Small intestine (tissue), 7 donors: ENCODE results near the gene ARHGEF4. TPM values are rescaled to one million over a fixed set of nuclear protein-coding genes. Genes with fewer than 3 reads are reported as not detected.

Experiments
- DNase-seq, 2 donors: peaks; one replicate each; pipeline versions ENCODE4 v3.0.0 to v3.0.0-alpha.2; 2013
- FAIRE-seq: peaks from 2 replicates; lab custom pipeline; 2012; peaks lifted over from hg19 to GRCh38; lab: Jason Lieb, UNC
- H3K27ac ChIP-seq, 3 donors: one replicate each; pipeline ENCODE4 v1.5.1; 2013; ENCODE audit warnings: low read length in 2 of 3, mild to moderate bottlenecking in 2 of 3, control low read depth in 1 of 3, inconsistent platforms in 1 of 3, low read depth in 1 of 3, moderate library complexity in 1 of 3
- H3K27me3 ChIP-seq, 3 donors: one replicate each; pipeline ENCODE4 v1.6.1; 2013; ENCODE audit warnings: low read length in 3 of 3, inconsistent platforms in 1 of 3; ENCODE audit not compliant: control insufficient read depth in 3 of 3, insufficient read depth in 3 of 3
- H3K36me3 ChIP-seq, 3 donors: one replicate each; pipeline ENCODE4 v1.6.1; 2013; ENCODE audit warnings: low read length in 3 of 3, inconsistent platforms in 1 of 3, low read depth in 1 of 3, mild to moderate bottlenecking in 1 of 3, moderate library complexity in 1 of 3; ENCODE audit not compliant: control insufficient read depth in 3 of 3, insufficient read depth in 2 of 3
- H3K4me1 ChIP-seq, 3 donors: one replicate each; pipeline ENCODE4 v1.6.1; 2013; ENCODE audit warnings: low read length in 2 of 3, inconsistent platforms in 1 of 3, low read depth in 1 of 3, mild to moderate bottlenecking in 1 of 3, moderate library complexity in 1 of 3; ENCODE audit not compliant: control insufficient read depth in 3 of 3, insufficient read depth in 2 of 3
- H3K4me3 ChIP-seq, 3 donors: one replicate each; pipeline ENCODE4 v1.5.1; 2013; ENCODE audit warnings: low read length in 3 of 3, control low read depth in 1 of 3, inconsistent platforms in 1 of 3, low read depth in 1 of 3, mild to moderate bottlenecking in 1 of 3, moderate library complexity in 1 of 3
- H3K9me3 ChIP-seq, 2 donors: one replicate each; pipeline ENCODE4 v1.6.1; 2013; ENCODE audit warnings: low read depth in 1 of 2, low read length in 1 of 2; ENCODE audit not compliant: control insufficient read depth in 2 of 2, insufficient read depth in 1 of 2
- WGBS, 3 donors: extraction: QIAGEN DNeasy Blood & Tissue Kit; methylation state at CpG; one replicate each; pipeline ENCODE4 v1.1.7; 2013; 5-methylcytosine and 5-hydroxymethylcytosine counted together
- polyA plus RNA-seq, 4 donors: library from polyadenylated mRNA; stranded (reverse) in 3 of 4; unstranded in 1 of 4; fragments of 200-250 nt in 3 of 4; fragments of 120-200 nt in 1 of 4; gene quantifications; one replicate each; pipeline versions ENCODE4 v1.2.1 to v1.2.3, GENCODE V29; 2013
- donor health status: healthy with polysubstance abuse.
- donor health status: control.
- donor health status: control.
- donor health status: Bipolar disorder and iron deficiency.
- donor health status: healthy.

Gene ARHGEF4
- polyA plus RNA-seq, 4 donors: 0.22 to 2.8 (median 0.83) TPM; not detected in 1

- WGBS, 3 donors: 90 to 96% (median 95%) methylated on average over 6 of the region's 6 CpGs
- FAIRE-seq (no peak), DNase-seq (no peak)
- Histone ChIP-seq H3K4me3 (no peak overlapping the region), H3K27ac (no peak overlapping the region), H3K4me1 (no peaks in the 10 kb centered on the region), H3K27me3 (no peaks in the 10 kb centered on the region), H3K9me3 (no peaks in the 10 kb centered on the region), H3K36me3 (peaks cover 31 to 59% (median 36%) of the 10 kb centered on the region in 3 donors)
Measured at GRCh38 chr2:131048641-131049040, 211.9 kb downstream of the ARHGEF4 start.

- H3K4me1 ChIP-seq: no peaks in the 10 kb centered on the region
- no peak overlapping the region for H3K4me3 ChIP-seq
- H3K27ac ChIP-seq: no peak overlapping the region
- 90 to 94% (median 90%) methylated on average over 7 of the region's 7 CpGs for WGBS, 3 donors
- FAIRE-seq (no peak), DNase-seq (no peak)
- H3K36me3 ChIP-seq: peaks cover 31 to 65% (median 36%) of the 10 kb centered on the region in 3 donors
- H3K9me3 ChIP-seq: no peaks in the 10 kb centered on the region
- no peaks in the 10 kb centered on the region for H3K27me3 ChIP-seq
Measured at GRCh38 chr2:131049150-131049718, 212.5 kb downstream of the ARHGEF4 start.

GRCh38 chr2:131050896-131051295 is 214.2 kb downstream of the ARHGEF4 start:
- WGBS, 3 donors: 94 to 97% (median 96%) methylated on average over 8 of the region's 8 CpGs

GRCh38 chr2:131052741-131053263 is 216.1 kb downstream of the ARHGEF4 start:
- Histone ChIP-seq H3K27me3 (no peaks in the 10 kb centered on the region), H3K4me1 (no peaks in the 10 kb centered on the region), H3K9me3 (no peaks in the 10 kb centered on the region), H3K36me3 (peaks cover 30 to 77% (median 37%) of the 10 kb centered on the region in 3 donors), H3K27ac (no peak overlapping the region), H3K4me3 (no peak overlapping the region)
- FAIRE-seq (no peak), DNase-seq (no peak)
- WGBS, 3 donors: 93 to 96% (median 93%) methylated on average over 8 of the region's 8 CpGs

More at GRCh38 chr2:131050896-131051295, 214.2 kb downstream of the ARHGEF4 start:
- Histone ChIP-seq H3K9me3 (no peaks in the 10 kb centered on the region), H3K4me3 (no peak overlapping the region), H3K27ac (no peak overlapping the region), H3K27me3 (no peaks in the 10 kb centered on the region), H3K4me1 (no peaks in the 10 kb centered on the region), H3K36me3 (peaks cover 34 to 80% (median 36%) of the 10 kb centered on the region in 3 donors)
- no peak for DNase-seq
- FAIRE-seq: no peak

- WGBS, 3 donors: 95 to 96% (median 96%) methylated on average over 7 of the region's 7 CpGs
- Histone ChIP-seq H3K4me1 (no peaks in the 10 kb centered on the region), H3K9me3 (no peaks in the 10 kb centered on the region), H3K27ac (no peak overlapping the region), H3K4me3 (no peak overlapping the region), H3K36me3 (peaks cover 25 to 73% (median 41%) of the 10 kb centered on the region in 3 donors), H3K27me3 (no peaks in the 10 kb centered on the region)
- DNase-seq (no peak), FAIRE-seq (no peak)
Measured at GRCh38 chr2:131054488-131054887, 217.8 kb downstream of the ARHGEF4 start.

GRCh38 chr2:131055169-131056065 is 218.7 kb downstream of the ARHGEF4 start:
- 93 to 95% (median 94%) methylated on average over 25 to 26 of the region's 26 CpGs for WGBS, 3 donors
- no peak for FAIRE-seq
- no peak overlapping the region for H3K27ac ChIP-seq
- H3K4me1 ChIP-seq: no peaks in the 10 kb centered on the region
- no peak for DNase-seq
- peaks cover 18 to 74% (median 38%) of the 10 kb centered on the region in 3 donors for H3K36me3 ChIP-seq
- no peaks in the 10 kb centered on the region for H3K9me3 ChIP-seq
- H3K27me3 ChIP-seq: no peaks in the 10 kb centered on the region
- H3K4me3 ChIP-seq: no peak overlapping the region

GRCh38 chr2:131056204-131056931 is 219.7 kb downstream of the ARHGEF4 start:
- 76 to 92% (median 85%) methylated on average over 5 of the region's 5 CpGs for WGBS, 3 donors
- DNase-seq (no peak), FAIRE-seq (no peak)
- H3K9me3 ChIP-seq: no peaks in the 10 kb centered on the region
- H3K4me1 ChIP-seq: no peaks in the 10 kb centered on the region
- H3K4me3 ChIP-seq: no peak overlapping the region
- no peak overlapping the region for H3K27ac ChIP-seq
- H3K27me3 ChIP-seq: no peaks in the 10 kb centered on the region
- H3K36me3 ChIP-seq: peaks cover 18 to 72% (median 31%) of the 10 kb centered on the region in 3 donors

- WGBS, 3 donors: 79 to 88% (median 84%) methylated on average over 4 of the region's 4 CpGs
- Histone ChIP-seq H3K9me3 (no peaks in the 10 kb centered on the region), H3K4me3 (no peak overlapping the region), H3K27me3 (no peaks in the 10 kb centered on the region), H3K4me1 (no peaks in the 10 kb centered on the region), H3K27ac (no peak overlapping the region), H3K36me3 (peaks cover 14 to 71% (median 28%) of the 10 kb centered on the region in 3 donors)
- DNase-seq (no peak), FAIRE-seq (no peak)
Measured at GRCh38 chr2:131056932-131057287, 220.2 kb downstream of the ARHGEF4 start.
